Adrenal gland (tissue), 12 donors: ENCODE measurements around the gene ABHD17A. TPM values are rescaled to one million over a fixed set of nuclear protein-coding genes. Genes with fewer than 3 reads are reported as not detected.
"Not testable (repeated sequence)": the region's sequence is repeated elsewhere in the genome, so short reads cannot be mapped to it uniquely, and the experiment has no call there.

Experiments used
- DNase-seq, 7 donors: peaks; one replicate each; pipeline ENCODE4 v3.0.0-alpha.2; 2019 to 2020
- H3K27ac ChIP-seq, 5 donors: fragments of 200-600 bp; sonication (generic) in 4 of 5; 1 replicate in 3 of 5; 2 replicates in 2 of 5; pipeline versions ENCODE4 v1.5.1 to v1.8.0; 2016 to 2020; ENCODE audit warnings: mild to moderate bottlenecking in 1 of 5
- H3K27me3 ChIP-seq: fragments of 200-600 bp; 2 replicates; pipeline ENCODE4 v1.8.0; 2021
- H3K36me3 ChIP-seq, 2 donors: fragments of 200-600 bp; replicated peaks in 1 of 2; 1 replicate in 1 of 2; 2 replicates in 1 of 2; pipeline versions ENCODE4 v1.5.1 to v1.8.0; 2018 to 2022
- H3K4me1 ChIP-seq, 2 donors: fragments of 200-600 bp; replicated peaks in 1 of 2; 1 replicate in 1 of 2; 2 replicates in 1 of 2; pipeline versions ENCODE4 v1.5.1 to v1.8.0; 2018 to 2021
- H3K4me3 ChIP-seq, 4 donors: fragments of 200-600 bp; sonication (generic) in 3 of 4; one replicate each; pipeline ENCODE4 v1.5.1; 2016 to 2018
- H3K9me3 ChIP-seq, 3 donors: fragments of 200-600 bp; sonication (generic) in 1 of 3; replicated peaks in 1 of 3; 1 replicate in 2 of 3; 2 replicates in 1 of 3; pipeline versions ENCODE4 v1.5.1 to v1.8.0; 2016 to 2021
- CTCF ChIP-seq, 6 experiments: fragments of 450-650 bp in 4 of 6; fragments of 200-600 bp in 2 of 6; sonication (generic) in 1 of 6; IDR thresholded peaks; 1 replicate in 5 of 6; 2 replicates in 1 of 6; pipeline versions ENCODE4 v1.5.1 to v1.8.0; 2016 to 2021; ENCODE audit warnings: antibody characterized with exemption in 6 of 6, mild to moderate bottlenecking in 2 of 6, moderate library complexity in 1 of 6
- POLR2A ChIP-seq, 2 donors: fragments of 450-650 bp; IDR thresholded peaks; one replicate each; pipeline ENCODE4 v1.6.1; 2017; ENCODE audit warnings: antibody characterized with exemption in 2 of 2, mild to moderate bottlenecking in 2 of 2, moderate library complexity in 1 of 2
- WGBS, 4 donors: extraction: QIAGEN DNeasy Blood & Tissue Kit in 2 of 4; methylation state at CpG; one replicate each; pipeline versions ENCODE4 v1.1.5 to v1.1.7; 2013 to 2017; 5-methylcytosine and 5-hydroxymethylcytosine counted together
- intact Hi-C, 2 donors: fragments of 100-400 bp; cut with DNase I; formaldehyde crosslinking; loops; one replicate each; pipeline versions ENCODE4 v1.14.1 to v1.15.0; 2022 to 2023
- polyA plus RNA-seq, 3 donors: library from polyadenylated mRNA; stranded (reverse); fragments of 200-250 nt in 2 of 3; fragments of 350-450 nt in 1 of 3; fragmentation: Illumina TruSeq in 1 of 3; extraction: RNeasy Lipid Tissue Mini Kit (QIAGEN cat#74804) in 1 of 3; gene quantifications; one replicate each; pipeline ENCODE4 v1.2.3, GENCODE V29; 2013 to 2014
- total RNA-seq, 9 donors: library from RNA; depleted of rRNA in 4 of 9; stranded (reverse); fragments of >200 nt in 4 of 9; fragments of 120-200 nt in 1 of 9; fragmentation: NEBNext Ultra II Directional in 1 of 9; extraction: Animal tissue kit (Norgen Biotek cat#: 25700) in 1 of 9; gene quantifications; one replicate each; pipeline versions ENCODE4 v1.1.0 to v1.2.4, GENCODE V29; 2013 to 2023
- donor health status: healthy with polysubstance abuse.
- donor health status: Bipolar disorder and iron deficiency.
- donor health status: DM: yes; HTN: yes; CAD: no.
- donor health status: DM: no; HTN: no; CAD: no.
- donor health status: DM: no; HTN: no; CAD: no.
- donor health status: DM: yes; HTN: yes; CAD: no.

The ABHD17A gene
- total and polyA plus RNA-seq, 12 donors, result 2.5 to 235 (median 99.4) TPM

DNA sequence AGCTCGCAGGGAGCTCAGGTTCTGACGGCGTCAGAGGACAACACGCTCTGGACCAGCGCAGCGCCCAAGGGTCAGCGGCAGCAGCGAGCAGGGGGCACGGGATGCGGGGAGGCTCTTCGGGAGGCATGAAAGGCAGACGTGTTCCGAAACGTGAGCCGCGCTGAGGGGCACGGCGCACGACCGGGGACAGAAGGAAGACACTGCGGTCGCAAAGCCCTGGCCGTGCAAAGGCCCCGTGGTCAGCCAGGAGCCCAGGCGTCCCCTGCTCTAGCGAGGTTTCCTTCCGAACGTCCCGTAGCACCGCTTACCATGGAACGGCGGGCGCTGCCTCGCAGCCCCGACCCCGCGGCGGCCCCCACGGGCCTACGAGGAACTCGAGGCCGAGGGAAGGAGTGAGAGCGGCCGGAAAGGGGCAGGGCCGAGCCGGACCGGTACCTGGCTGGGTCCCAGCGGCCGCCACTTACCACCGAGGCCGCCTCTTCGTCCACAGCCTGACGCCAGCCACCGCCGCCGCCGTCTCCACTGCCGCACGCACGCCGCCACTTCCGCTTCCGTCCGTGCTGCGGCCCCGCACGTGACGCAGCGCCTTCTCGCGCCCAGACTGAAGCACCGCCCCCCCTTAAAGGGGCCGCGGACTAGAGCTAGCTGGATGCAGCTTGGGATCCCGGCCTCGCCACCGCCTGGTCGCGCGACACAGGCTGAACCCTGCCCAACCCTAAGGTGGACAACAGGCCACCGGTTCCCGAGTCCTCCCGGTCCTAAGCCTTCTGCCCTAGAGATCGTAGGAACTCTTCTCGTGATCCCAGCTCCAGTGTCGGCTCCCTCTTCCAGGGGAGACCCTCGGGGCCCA is 9.4 kb downstream of the ABHD17A start:
- WGBS, 4 donors, result 0 to 7% (median 1%) methylated on average over 3 to 87 of the region's 87 CpGs
- TF ChIP-seq CTCF (IDR thresholded peaks at IDR 0.05) (no peak), POLR2A (IDR thresholded peaks at IDR 0.05) (peak; percentile 91 to 98)
- H3K4me1 ChIP-seq, result peaks cover 45 to 48% of the 10 kb centered on the region in 2 donors
- H3K9me3 ChIP-seq, result no peaks in the 10 kb centered on the region
- no peaks in the 10 kb centered on the region for H3K27me3 ChIP-seq
- intact Hi-C loops, result no loop called here
- peak overlapping the region; percentile 87 to 99 (median 97) for H3K27ac ChIP-seq
- H3K4me3 ChIP-seq, result peak overlapping the region in 3 of 4 donors; percentile 83 to 95 (median 94)
- peak; percentile 90 to 96 (median 93) for DNase-seq
- peaks cover 0 to 9% of the 10 kb centered on the region in 2 donors for H3K36me3 ChIP-seq

- Histone ChIP-seq H3K27ac (peak overlapping the region; percentile 87 to 99 (median 97)), H3K4me3 (peak overlapping the region in 3 of 4 donors; percentile 83 to 95 (median 94)), H3K4me1 (peaks cover 46 to 52% of the 10 kb centered on the region in 2 donors)
- H3K27me3 ChIP-seq, H3K9me3 ChIP-seq, intact Hi-C loops, DNase-seq, H3K36me3 ChIP-seq: not testable (repeated sequence)
- 0 to 3% (median 2%) methylated on average over 9 to 11 of the region's 11 CpGs for WGBS, 4 donors
Observed at GRCh38 chr19:1875265-1875645, 10.0 kb downstream of the ABHD17A start.

DNA sequence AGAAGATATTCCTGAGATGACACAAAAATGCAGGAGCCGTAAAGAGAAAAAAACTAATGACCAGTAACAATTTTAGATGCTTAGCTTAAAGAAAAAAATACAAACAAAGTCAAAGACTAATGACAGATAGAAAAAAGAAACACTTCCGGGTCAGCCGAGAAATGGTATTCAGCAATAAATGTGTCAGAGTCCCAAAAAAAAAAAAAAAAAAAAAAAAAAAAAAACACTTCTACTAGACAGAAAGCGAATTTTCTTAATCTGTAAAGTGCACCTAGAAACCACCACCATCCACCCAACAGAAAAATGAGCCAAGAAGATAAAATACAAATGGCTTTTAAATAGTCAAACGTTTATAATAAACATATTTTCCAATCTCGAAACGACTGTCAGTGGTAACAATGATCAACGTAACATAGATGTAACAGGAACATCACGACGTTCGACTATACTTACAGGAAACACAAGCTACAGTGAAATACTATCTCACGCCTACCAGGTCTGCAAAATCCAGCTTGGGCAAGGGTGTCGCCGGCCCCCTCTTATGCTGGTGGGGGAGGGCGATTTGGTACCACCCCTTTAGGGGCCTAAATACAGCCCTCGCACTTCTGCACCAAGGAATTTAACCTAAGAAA is 10.6 kb downstream of the ABHD17A start:
- peak overlapping the region; percentile 87 to 99 (median 97) for H3K27ac ChIP-seq
- intact Hi-C loops, result no loop called here
- H3K9me3 ChIP-seq, result no peaks in the 10 kb centered on the region
- H3K4me1 ChIP-seq, result peaks cover 46 to 52% of the 10 kb centered on the region in 2 donors
- H3K4me3 ChIP-seq, result peak overlapping the region in 3 of 4 donors; percentile 83 to 95 (median 94)
- peak in 1 of 7 donors; percentile 23 for DNase-seq
- no peaks in the 10 kb centered on the region for H3K27me3 ChIP-seq
- TF ChIP-seq CTCF (IDR thresholded peaks at IDR 0.05) (no peak), POLR2A (IDR thresholded peaks at IDR 0.05) (peak in 1 of 2 donors; percentile 11)
- H3K36me3 ChIP-seq, result no peaks in the 10 kb centered on the region
- 5 to 10% (median 8%) methylated on average over 16 of the region's 16 CpGs for WGBS, 4 donors

DNA sequence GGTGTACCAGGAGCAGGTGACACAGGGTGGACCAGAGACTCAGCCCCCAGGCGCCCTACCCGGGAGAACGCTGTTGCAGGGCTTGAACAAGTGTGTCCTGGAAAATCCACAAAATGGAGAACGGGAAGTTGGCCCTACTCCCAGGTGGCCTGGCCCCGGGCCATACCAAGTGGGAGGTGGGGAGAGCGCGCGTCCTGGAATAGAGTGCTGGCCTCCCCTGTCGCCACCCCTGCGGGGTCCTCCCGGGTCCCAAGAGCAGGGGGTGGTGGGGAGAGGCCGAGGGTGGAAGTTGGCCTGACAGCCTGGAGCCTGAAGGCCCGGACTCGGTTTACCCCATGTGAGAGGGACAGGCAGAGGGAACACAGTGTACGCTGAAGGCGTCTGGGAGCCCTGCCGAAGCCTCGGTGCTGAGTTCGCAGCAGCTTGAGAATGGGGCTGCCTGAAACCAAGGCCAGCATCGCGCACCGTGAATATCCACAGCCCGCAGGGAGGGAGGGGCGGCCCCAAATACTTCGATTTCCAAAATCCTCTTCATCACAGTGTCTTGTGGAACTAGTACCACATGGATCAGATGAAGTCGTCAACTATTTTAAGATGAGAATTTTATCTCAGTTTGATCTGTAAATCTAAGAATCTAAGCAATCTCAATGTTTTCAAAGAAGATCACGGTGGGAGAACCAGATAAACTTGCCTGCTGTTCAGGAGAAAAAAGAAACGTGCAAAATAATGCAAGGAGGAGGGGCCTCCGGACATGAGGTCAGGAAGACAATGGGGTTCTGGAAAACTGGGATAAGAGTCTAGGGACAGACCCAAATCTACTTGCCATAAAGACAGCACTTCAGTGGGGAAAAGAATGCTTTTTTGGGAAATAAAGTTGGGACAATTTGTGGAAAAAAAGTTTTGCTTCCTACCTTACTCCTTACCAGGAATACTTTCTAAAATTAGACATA is 11.5 kb downstream of the ABHD17A start:
- 20 to 41% (median 32%) methylated on average over 9 to 29 of the region's 29 CpGs for WGBS, 4 donors
- Histone ChIP-seq H3K36me3 (no peaks in the 10 kb centered on the region), H3K4me3 (peak overlapping the region in 2 of 4 donors; percentile 5 to 83), H3K27me3 (no peaks in the 10 kb centered on the region), H3K27ac (peak overlapping the region; percentile 78 to 99 (median 95)), H3K4me1 (peaks cover 46 to 52% of the 10 kb centered on the region in 2 donors), H3K9me3 (no peaks in the 10 kb centered on the region)
- TF ChIP-seq POLR2A (IDR thresholded peaks at IDR 0.05) (peak in 1 of 2 donors; percentile 49), CTCF (IDR thresholded peaks at IDR 0.05) (no peak)
- intact Hi-C loops, result no loop called here
- DNase-seq, result peak in 6 of 7 donors; percentile 70 to 85 (median 73)
